ENCODE results near the gene KCNQ1.

KCNQ1 gene

DNA sequence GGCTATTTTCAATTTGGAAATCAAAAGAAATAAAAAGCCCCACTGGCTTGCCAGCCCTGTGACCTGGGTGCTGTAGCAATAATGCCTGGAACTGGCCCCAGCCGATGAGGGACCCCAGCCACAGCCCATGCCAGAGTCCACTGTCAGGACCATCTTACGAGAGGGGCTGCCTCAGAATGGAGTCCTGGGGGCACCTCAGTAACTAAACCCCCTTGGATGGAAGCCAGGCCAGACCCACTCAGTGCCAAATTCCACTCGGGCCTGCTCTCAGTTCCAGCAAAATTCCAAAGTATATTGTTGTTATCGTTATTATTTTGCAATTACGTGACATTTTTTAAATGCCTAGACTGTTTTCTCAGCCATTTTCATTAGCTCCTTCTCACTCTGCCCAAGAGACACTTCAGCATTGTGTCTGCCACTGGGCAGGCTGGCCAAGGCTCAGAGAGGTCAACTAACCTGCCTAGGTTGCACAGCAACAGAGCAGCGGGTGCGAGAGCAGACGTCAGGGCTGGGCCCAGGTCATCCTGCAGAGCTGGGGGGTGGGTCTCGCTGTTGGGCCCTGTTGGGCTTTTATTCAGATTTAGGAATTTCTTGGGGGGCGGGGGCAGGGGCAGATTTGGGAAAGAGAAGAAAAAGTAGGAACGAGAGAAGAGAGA lies 421.2 kb downstream of the KCNQ1 start:
- DNase-seq (ENCODE audit: low read depth), result no peak

DNA sequence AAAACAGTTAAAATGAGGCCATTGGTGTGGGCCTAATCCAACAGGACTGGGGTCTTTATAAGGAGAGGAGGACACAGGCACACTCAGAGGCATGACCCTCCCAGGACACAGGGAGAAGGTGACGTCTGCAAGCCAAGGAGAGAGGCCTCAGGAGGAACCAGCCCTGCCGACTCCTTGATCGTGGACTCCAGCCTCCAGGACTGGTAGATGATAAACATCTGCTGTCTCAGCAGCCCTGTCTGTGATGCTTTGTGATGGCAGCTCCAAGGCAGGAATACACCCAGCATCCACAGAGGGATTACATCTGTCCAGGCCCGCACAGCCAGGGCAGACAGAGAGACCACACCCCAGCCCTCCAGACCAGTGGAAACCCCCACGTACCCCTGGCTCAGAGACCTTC lies 422.3 kb downstream of the KCNQ1 start:
- DNase-seq (ENCODE audit: low read depth), result no peak

- DNase-seq (ENCODE audit: low read depth), result no peak
Measured at GRCh38 chr11:2867722-2868505, 423.1 kb downstream of the KCNQ1 start.

GRCh38 chr11:2868506-2869133 lies 423.8 kb downstream of the KCNQ1 start:
- DNase-seq (ENCODE audit: low read depth), result no peak

DNA sequence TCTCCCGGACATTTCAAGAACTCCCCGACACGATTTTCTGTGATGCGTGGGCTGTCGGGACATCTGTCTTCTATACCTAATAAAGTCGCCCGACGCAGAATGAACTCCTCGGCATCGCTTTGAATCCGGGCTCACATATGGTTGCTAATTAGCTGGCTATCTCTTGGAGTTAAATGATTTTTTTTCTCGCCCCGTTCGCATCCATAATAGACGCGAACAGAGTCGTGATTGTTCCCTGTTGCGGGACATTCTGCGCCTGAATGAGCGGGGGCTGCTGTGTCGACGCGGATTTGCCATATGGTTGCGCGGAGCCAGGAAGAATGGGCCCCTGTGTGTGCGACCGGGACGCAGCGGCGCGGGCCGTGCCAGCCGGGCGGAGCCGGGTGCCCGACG lies 424.3 kb downstream of the KCNQ1 start:
- DNase-seq (ENCODE audit: low read depth), result no peak

DNA sequence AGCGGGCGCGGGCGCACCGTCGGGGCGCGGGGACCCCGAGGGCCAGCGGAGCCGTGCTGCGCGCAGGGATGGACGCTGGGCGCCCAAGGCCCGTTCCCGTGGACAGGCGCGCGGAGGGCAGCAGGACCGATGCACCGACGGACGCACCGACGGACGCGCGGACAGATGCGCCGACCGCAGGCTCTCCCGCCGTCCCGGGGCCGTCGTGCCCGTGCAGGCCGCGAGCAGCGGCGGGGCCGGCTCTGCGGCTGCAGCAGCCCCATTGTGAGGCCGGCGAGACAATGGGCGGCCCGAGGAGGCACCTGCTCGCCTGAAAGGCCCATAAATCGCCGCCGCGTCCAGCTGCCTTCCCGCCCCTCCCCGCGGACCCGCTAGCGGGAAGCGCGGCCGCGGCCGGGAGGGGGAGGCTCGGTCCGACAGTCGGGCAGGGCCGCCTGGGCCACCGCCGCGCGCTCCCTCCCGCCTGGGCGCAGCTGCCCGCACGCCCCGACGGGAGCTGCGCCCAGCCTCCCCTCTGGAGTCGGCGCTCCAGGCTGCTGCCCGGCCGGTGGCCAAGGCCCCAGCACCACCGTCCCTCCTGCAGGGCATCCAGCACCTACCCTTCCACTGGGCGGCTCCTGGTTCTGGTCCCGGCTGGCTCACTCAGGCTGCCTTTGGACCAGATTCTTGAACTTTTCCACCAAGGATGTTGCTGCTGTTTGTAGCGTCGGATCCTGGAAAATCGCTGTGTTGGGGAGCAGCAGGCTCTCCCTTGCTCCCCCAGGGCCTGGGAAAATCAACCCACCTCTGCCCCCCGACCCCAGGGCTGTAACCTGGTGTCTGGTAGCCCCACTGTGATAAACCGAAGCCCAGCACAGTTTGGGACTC lies 425.0 kb downstream of the KCNQ1 start:
- DNase-seq (ENCODE audit: low read depth), result no peak

GRCh38 chr11:2870460-2870859 lies 425.7 kb downstream of the KCNQ1 start:
- DNase-seq (ENCODE audit: low read depth), result no peak

DNA sequence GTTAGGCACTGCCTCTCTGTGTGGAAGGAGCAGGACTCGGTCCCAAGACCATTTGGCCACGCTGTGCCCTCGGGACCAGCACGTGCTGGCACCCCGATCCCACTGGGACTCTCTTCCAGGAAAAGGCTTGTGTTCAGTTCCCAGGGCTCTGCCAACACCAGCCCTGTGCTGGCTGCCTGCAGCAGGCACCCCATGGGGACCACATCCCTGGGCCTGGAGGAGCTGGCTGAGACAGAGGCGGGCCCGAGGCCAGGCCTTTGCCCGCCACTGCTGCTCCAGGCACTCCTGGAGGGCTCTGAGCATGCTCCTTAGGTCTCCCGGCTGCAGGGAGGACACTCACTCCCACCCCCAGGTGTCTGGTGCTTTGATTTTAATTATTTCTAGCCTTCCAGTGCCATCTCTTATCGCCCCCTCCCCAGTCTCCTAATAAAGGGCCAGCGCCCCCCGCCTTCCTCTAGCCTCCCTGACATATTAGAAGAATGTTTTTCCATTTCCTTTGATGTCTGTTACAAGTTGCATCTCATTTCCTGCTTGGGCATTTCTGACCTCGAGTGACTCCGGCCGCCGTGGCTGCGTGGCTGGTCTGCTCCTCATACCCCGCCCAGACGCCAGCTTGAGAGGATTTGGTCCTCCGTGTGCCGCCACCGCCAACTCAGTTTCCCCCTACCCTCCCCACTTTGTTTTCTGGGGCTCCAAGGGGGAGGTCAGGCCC lies 426.3 kb downstream of the KCNQ1 start:
- DNase-seq (ENCODE audit: low read depth), result no peak

GRCh38 chr11:2874963-2875362 lies 430.2 kb downstream of the KCNQ1 start:
- no peak for DNase-seq (ENCODE audit: low read depth)

DNA sequence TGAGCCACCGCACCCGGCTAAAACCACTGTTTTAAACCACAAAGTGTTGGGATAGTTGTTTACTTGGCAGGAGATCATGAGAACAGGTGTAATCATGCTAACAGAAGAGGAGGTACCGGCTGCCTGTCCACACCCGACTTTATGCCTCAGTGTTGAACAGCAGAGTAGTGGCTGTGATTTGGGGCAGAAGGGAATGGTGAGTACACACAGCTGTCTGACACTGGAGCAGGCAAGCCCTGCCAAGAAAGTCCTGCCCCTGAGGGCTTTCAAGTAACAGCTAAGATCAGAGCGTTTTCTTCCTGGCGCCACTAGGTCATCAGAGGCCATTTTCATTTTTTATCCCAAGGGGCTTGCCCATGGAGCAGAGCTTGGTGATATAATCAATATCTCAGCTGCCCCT lies 432.7 kb downstream of the KCNQ1 start:
- DNase-seq (ENCODE audit: low read depth), result no peak

DNA sequence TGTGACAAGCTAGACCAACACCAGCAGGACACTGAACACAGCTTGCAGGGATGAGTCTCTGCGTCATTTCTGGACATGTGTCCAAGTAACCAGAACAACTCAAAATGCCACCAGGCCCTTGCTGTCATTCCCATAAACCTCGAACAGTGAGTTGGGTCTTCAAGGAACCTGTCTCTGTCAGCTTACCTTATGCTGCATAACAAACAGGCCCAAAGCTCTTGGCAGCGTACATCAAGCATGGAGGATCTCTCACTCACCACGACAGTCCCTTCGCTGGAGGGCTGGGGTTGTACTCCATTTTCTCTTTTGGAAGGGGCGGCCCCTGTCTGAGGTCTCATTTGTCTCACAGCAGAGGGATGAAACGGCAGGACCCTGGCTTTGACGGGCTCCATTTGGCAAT lies 434.0 kb downstream of the KCNQ1 start:
- DNase-seq (ENCODE audit: low read depth), result no peak

- no peak for DNase-seq (ENCODE audit: low read depth)
Measured at GRCh38 chr11:2880646-2881045, 435.8 kb downstream of the KCNQ1 start.

GRCh38 chr11:2881076-2881980 lies 436.5 kb downstream of the KCNQ1 start:
- no peak for DNase-seq (ENCODE audit: low read depth)

GRCh38 chr11:2881981-2882375 lies 437.2 kb downstream of the KCNQ1 start:
- no peak for DNase-seq (ENCODE audit: low read depth)

DNA sequence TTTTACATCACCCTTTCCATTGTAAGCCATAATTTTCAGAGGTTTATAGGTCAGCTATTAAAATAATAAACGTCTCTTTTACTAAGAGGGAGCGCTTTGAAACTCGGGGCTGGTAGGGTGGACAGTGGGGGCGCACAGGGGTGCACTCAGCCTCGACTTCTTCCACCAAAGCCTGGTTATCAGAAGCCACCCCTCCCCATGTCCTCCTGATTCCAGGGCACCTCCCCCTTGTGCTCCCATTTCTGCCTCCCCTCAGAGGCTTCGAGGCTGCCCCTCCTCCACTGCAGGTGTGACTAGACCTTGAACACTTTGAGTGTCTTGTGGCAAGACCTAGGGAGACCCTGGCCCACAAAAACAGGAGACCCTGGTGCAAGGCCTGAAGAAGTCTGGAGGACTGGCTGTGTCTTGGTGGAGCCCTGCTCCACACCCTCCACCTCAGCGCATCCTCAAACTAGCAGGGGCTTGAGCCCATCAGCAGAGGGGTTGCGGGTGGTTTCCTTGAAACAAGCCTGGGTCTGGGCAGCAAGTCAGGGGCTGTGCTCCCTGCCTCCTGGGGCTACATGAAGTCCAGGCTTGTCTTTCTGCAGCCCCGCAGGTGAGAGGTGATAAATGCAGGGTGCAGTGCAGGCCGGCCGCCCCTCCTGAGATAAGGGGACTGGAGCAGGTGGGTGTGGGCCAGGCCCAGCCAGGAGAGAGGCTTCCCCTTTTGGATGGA lies 437.7 kb downstream of the KCNQ1 start:
- DNase-seq (ENCODE audit: low read depth), result no peak

DNA sequence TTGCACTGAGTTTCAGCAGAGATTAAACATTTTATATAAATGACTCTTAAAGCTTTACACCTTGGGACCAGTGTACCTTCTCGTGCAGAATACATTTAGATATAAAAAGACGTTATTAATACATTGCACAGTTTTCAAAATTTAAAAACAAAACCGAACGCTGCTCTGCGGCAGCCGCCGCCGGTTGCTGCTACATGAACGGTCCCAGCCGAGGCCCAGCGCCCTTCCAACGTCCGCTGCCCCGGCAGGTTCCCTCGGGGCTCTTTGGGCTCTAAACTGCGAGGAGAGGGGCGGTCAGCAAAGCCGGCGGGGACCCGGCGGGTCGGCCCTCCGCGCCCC lies 438.8 kb downstream of the KCNQ1 start:
- DNase-seq (ENCODE audit: low read depth), result no peak

- no peak for DNase-seq (ENCODE audit: low read depth)
Measured at GRCh38 chr11:2883979-2884815, 439.4 kb downstream of the KCNQ1 start.

- no peak for DNase-seq (ENCODE audit: low read depth)
Measured at GRCh38 chr11:2885017-2885677, 440.3 kb downstream of the KCNQ1 start.

GRCh38 chr11:2885678-2886081 lies 440.9 kb downstream of the KCNQ1 start, which contains the start of gene CDKN1C:
CDKN1C (minus strand) TSS chr11:2885775; CDS start chr11:2885456, 319 bp downstream.
- DNase-seq (ENCODE audit: low read depth), result no peak
